ENCODE data around the gene SAMD4B. TPM values are rescaled to one million over a fixed set of nuclear protein-coding genes. Genes with fewer than 3 reads are reported as not detected.

SAMD4B gene
- total and polyA plus RNA-seq, 2 of the 8 experiments (the other 6 are each of a cell fraction or from before 2014, with no cell fraction given): 137 to 158 TPM

GRCh38 chr19:39422020-39422419 is 79.8 kb downstream of the SAMD4B start:
- H3K36me3 ChIP-seq (ENCODE audit: control insufficient read depth in 2 of 4, insufficient read depth in 4 of 4, low read length in 3 of 4): peaks cover 19 to 55% (median 42%) of the 10 kb centered on the region in 4 experiments
- no peak overlapping the region for H2BK12ac ChIP-seq (ENCODE audit: low read depth, low read length)
- no peak overlapping the region for H4K5ac ChIP-seq (ENCODE audit: insufficient read length, low read depth, low read length)
- ChIA-PET CTCF (ENCODE audit: partially characterized antibody) (interaction anchor here (0.6 to 2.4 kb wide), 6 partner anchors 11 to 293 kb away, joined by 3 to 8 read pairs (median 3); no protein-coding TSS in a partner anchor), POLR2A (ENCODE audit: partially characterized antibody) (interaction anchor here (0.6 to 25.7 kb wide), 7 partner anchors 10 to 93 kb away, joined by 3 to 1154 read pairs (median 3); partner anchors contain the start of genes MED29, PAF1, PLEKHG2 and RPS16)
- no peak overlapping the region for H2AK5ac ChIP-seq (ENCODE audit: low read depth, low read length)
- no peaks in the 10 kb centered on the region for H3K4me1 ChIP-seq (replicated peaks in 1 of 4; ENCODE audit: control insufficient read depth in 3 of 4, insufficient read depth in 4 of 4, low read length in 3 of 4)
- no peak overlapping the region for H2AFZ ChIP-seq (ENCODE audit: low read length)
- no peak overlapping the region for H3K4me3 ChIP-seq (ENCODE audit: extremely low read depth in 1 of 4, insufficient read depth in 2 of 4, low read depth in 3 of 4, low read length in 4 of 4)
- H2BK5ac ChIP-seq (ENCODE audit: low read depth, low read length): no peak overlapping the region; the same call in 1 of the 2 replicates
- no peak overlapping the region for H2BK120ac ChIP-seq (replicated peaks; ENCODE audit: low read depth, low read length)
- H3K4ac ChIP-seq (replicated peaks; ENCODE audit: insufficient read length, low read depth, low read length): no peak overlapping the region
- FAIRE-seq: no peak
- H2BK15ac ChIP-seq (ENCODE audit: low read length): no peak overlapping the region
- no peak overlapping the region for H3K56ac ChIP-seq (replicated peaks; ENCODE audit: insufficient read length, low read depth, low read length)
- H3K79me1 ChIP-seq (ENCODE audit: low read depth, low read length): no peaks in the 10 kb centered on the region
- H3K79me2 ChIP-seq (ENCODE audit: control insufficient read depth in 1 of 2, insufficient read depth in 2 of 2, low read length in 2 of 2): no peaks in the 10 kb centered on the region
- no peak overlapping the region for H2BK20ac ChIP-seq (ENCODE audit: low read length)
- peaks cover 5% of the 10 kb centered on the region; the same call in 1 of the 2 replicates for H3K23me2 ChIP-seq (ENCODE audit: low read depth, low read length)
- no peak overlapping the region for H4K91ac ChIP-seq (replicated peaks; ENCODE audit: insufficient read length, low read length)
- H4K20me1 ChIP-seq (replicated peaks in 1 of 2; ENCODE audit: control insufficient read depth in 1 of 2, insufficient read depth in 2 of 2, low read length in 2 of 2): peaks cover 2 to 7% of the 10 kb centered on the region in 2 experiments
- H3K9ac ChIP-seq (replicated peaks in 1 of 4; ENCODE audit: extremely low read depth in 1 of 4, low read depth in 3 of 4, low read length in 3 of 4): no peak overlapping the region
- H3K27ac ChIP-seq (ENCODE audit: low read depth, low read length): no peak overlapping the region
- no peak overlapping the region for H3K18ac ChIP-seq (ENCODE audit: extremely low read depth, low read length)
- no peaks in the 10 kb centered on the region for H3K9me3 ChIP-seq (ENCODE audit: insufficient read depth in 2 of 2, low read depth in 1 of 2, low read length in 1 of 2)
- H3K14ac ChIP-seq (ENCODE audit: insufficient read length): no peak overlapping the region
- H4K8ac ChIP-seq (ENCODE audit: extremely low read depth, insufficient read depth, low read length): no peak overlapping the region
- 86% methylated on average over 5 of the region's 5 CpGs; no CpG with 5 or more reads in 1 of the 2 experiments for WGBS, 2 experiments (ENCODE audit: extremely low coverage in 1 of 2, insufficient coverage in 1 of 2, insufficient read length in 1 of 2, insufficient replicate concordance in 2 of 2, low coverage in 1 of 2, low lambda C conversion rate in 2 of 2, missing lambda C conversion rate in 1 of 2)
- H3K23ac ChIP-seq (ENCODE audit: insufficient read length): no peak overlapping the region
- no peak for DNase-seq (ENCODE audit: low read depth in 1 of 2, low spot score in 2 of 2)
- no peaks in the 10 kb centered on the region for H3K27me3 ChIP-seq (replicated peaks in 1 of 4; ENCODE audit: control insufficient read depth in 3 of 4, extremely low read depth in 1 of 4, insufficient read depth in 3 of 4, low read length in 3 of 4)
- no peak overlapping the region for H3K4me2 ChIP-seq (ENCODE audit: insufficient read depth in 1 of 2, low read depth in 2 of 2, low read length in 2 of 2)
- TF ChIP-seq POLR2A (IDR thresholded peaks at IDR 0.05; ENCODE audit: control extremely low read depth in 1 of 2, low read depth in 2 of 2, low read length in 2 of 2) (no peak), CBX8 (IDR thresholded peaks at IDR 0.05; ENCODE audit: borderline replicate concordance, low read depth, low read length) (no peak), SIX5 (IDR thresholded peaks at IDR 0.05; ENCODE audit: low read depth, low read length) (no peak), RBBP5 (IDR thresholded peaks at IDR 0.05; ENCODE audit: borderline replicate concordance, low read depth, low read length) (no peak), HDAC2 (IDR thresholded peaks at IDR 0.05; ENCODE audit: borderline replicate concordance in 1 of 2, low read depth in 2 of 2, low read length in 2 of 2) (no peak), CHD2 (IDR thresholded peaks at IDR 0.05; ENCODE audit: low read length) (no peak), MAX (IDR thresholded peaks at IDR 0.05) (no peak), BCL11A (IDR thresholded peaks at IDR 0.05; ENCODE audit: low read depth in 2 of 2, low read length in 2 of 2) (no peak), EP300 (IDR thresholded peaks at IDR 0.05; ENCODE audit: borderline replicate concordance in 1 of 2, low read depth in 2 of 2, low read length in 2 of 2) (no peak), BACH1 (IDR thresholded peaks at IDR 0.05; ENCODE audit: low read length) (no peak), CEBPB (IDR thresholded peaks at IDR 0.05; ENCODE audit: low read depth, low read length) (no peak), CHD1 (IDR thresholded peaks at IDR 0.05; ENCODE audit: low read depth, low read length) (no peak), GTF2F1 (IDR thresholded peaks at IDR 0.05; ENCODE audit: borderline replicate concordance, low read depth, low read length) (no peak), YY1 (IDR thresholded peaks at IDR 0.05; ENCODE audit: low read depth, low read length) (no peak), KDM5A (IDR thresholded peaks at IDR 0.05; ENCODE audit: low read length) (no peak)

Data from H1 (cell line).